ENCODE data around the gene POU4F1. TPM values are rescaled to one million over a fixed set of nuclear protein-coding genes. Genes with fewer than 3 reads are reported as not detected.

POU4F1 gene
- total and polyA plus RNA-seq, 3 experiments from 2014 or later, result 0.07 to 0.09 TPM; not detected in 1

- peaks cover 0 to 9% (median 3%) of the 10 kb centered on the region in 5 donors for H3K9me3 Mint-ChIP-seq
- Histone ChIP-seq H3K36me3 (ENCODE audit: insufficient read depth, low read length) (no peaks in the 10 kb centered on the region), H3K4me3 (ENCODE audit: low read length) (no peak overlapping the region), H3K4me1 (ENCODE audit: insufficient read depth, low read length) (peaks cover 35% of the 10 kb centered on the region), H3K27me3 (ENCODE audit: insufficient read depth, low read length, poor library complexity, severe bottlenecking) (peaks cover 88% of the 10 kb centered on the region), H3K27ac (ENCODE audit: low read depth, low read length) (no peak overlapping the region), H3K9me3 (ENCODE audit: low read length) (no peaks in the 10 kb centered on the region)
- peaks cover 84 to 88% of the 10 kb centered on the region in 2 donors for H3K27me3 Mint-ChIP-seq
- DNase-seq, result no peak
- H3K36me3 Mint-ChIP-seq, result no peaks in the 10 kb centered on the region
- POLR2A ChIA-PET, result no interaction called here
- peaks cover 46 to 73% (median 64%) of the 10 kb centered on the region in 3 donors for H3K4me1 Mint-ChIP-seq
- peak overlapping the region in 3 of 8 donors; percentile 38 to 69 (median 63) for H3K27ac Mint-ChIP-seq
- CTCF ChIA-PET, result no interaction called here
- peak overlapping the region in 2 of 7 donors; percentile 44 to 79 for H3K4me3 Mint-ChIP-seq
Measured at GRCh38 chr13:78604782-78605611, 1.6 kb upstream of the POU4F1 start.

GRCh38 chr13:78602561-78603239 is 652 bp downstream of the POU4F1 start:
- CTCF ChIA-PET, result no interaction called here
- DNase-seq, result no peak

GRCh38 chr13:78601874-78602560 is 1.3 kb downstream of the POU4F1 start:
- peak overlapping the region; percentile 74 to 90 (median 87) for H3K4me3 Mint-ChIP-seq
- CTCF ChIA-PET, result no interaction called here
- H3K9me3 Mint-ChIP-seq, result peaks cover 8 to 25% (median 20%) of the 10 kb centered on the region in 5 donors
- peaks cover 27 to 45% (median 42%) of the 10 kb centered on the region in 3 donors for H3K4me1 Mint-ChIP-seq
- H3K4me3 ChIP-seq (ENCODE audit: low read length), result peak overlapping the region; percentile 41
- no peak for DNase-seq
- no peak overlapping the region for H3K27ac ChIP-seq (ENCODE audit: low read depth, low read length)
- peaks cover 91% of the 10 kb centered on the region for H3K27me3 ChIP-seq (ENCODE audit: insufficient read depth, low read length, poor library complexity, severe bottlenecking)
- no peaks in the 10 kb centered on the region for H3K36me3 Mint-ChIP-seq
- peaks cover 16% of the 10 kb centered on the region for H3K4me1 ChIP-seq (ENCODE audit: insufficient read depth, low read length)
- POLR2A ChIA-PET, result no interaction called here
- no peaks in the 10 kb centered on the region for H3K9me3 ChIP-seq (ENCODE audit: low read length)
- H3K27me3 Mint-ChIP-seq, result peaks cover 84 to 88% of the 10 kb centered on the region in 2 donors
- H3K36me3 ChIP-seq (ENCODE audit: insufficient read depth, low read length), result no peaks in the 10 kb centered on the region
- H3K27ac Mint-ChIP-seq, result peak overlapping the region in 4 of 8 donors; percentile 17 to 77 (median 48)

More at GRCh38 chr13:78602561-78603239, 652 bp downstream of the POU4F1 start:
- POLR2A ChIA-PET, result no interaction called here
- Mint-ChIP-seq H3K36me3 (no peaks in the 10 kb centered on the region), H3K27ac (peak overlapping the region in 6 of 8 donors; percentile 17 to 77 (median 54)), H3K4me1 (peaks cover 31 to 52% (median 48%) of the 10 kb centered on the region in 3 donors), H3K4me3 (peak overlapping the region; percentile 74 to 90 (median 87)), H3K27me3 (peaks cover 84 to 88% of the 10 kb centered on the region in 2 donors), H3K9me3 (peaks cover 5 to 18% (median 13%) of the 10 kb centered on the region in 5 donors)
- Histone ChIP-seq H3K4me3 (ENCODE audit: low read length) (peak overlapping the region; percentile 41), H3K9me3 (ENCODE audit: low read length) (no peaks in the 10 kb centered on the region), H3K36me3 (ENCODE audit: insufficient read depth, low read length) (no peaks in the 10 kb centered on the region), H3K27ac (ENCODE audit: low read depth, low read length) (no peak overlapping the region), H3K4me1 (ENCODE audit: insufficient read depth, low read length) (peaks cover 22% of the 10 kb centered on the region), H3K27me3 (ENCODE audit: insufficient read depth, low read length, poor library complexity, severe bottlenecking) (peaks cover 91% of the 10 kb centered on the region)

- Histone ChIP-seq H3K9me3 (ENCODE audit: low read length) (no peaks in the 10 kb centered on the region), H3K27me3 (ENCODE audit: insufficient read depth, low read length, poor library complexity, severe bottlenecking) (peaks cover 88% of the 10 kb centered on the region), H3K36me3 (ENCODE audit: insufficient read depth, low read length) (no peaks in the 10 kb centered on the region), H3K4me1 (ENCODE audit: insufficient read depth, low read length) (peaks cover 16% of the 10 kb centered on the region), H3K27ac (ENCODE audit: low read depth, low read length) (no peak overlapping the region), H3K4me3 (ENCODE audit: low read length) (no peak overlapping the region)
- H3K4me1 Mint-ChIP-seq, result peaks cover 24 to 38% (median 35%) of the 10 kb centered on the region in 3 donors
- peak in 1 of 5 donors; percentile 48 for DNase-seq
- H3K4me3 Mint-ChIP-seq, result peak overlapping the region; percentile 43 to 76 (median 64)
- POLR2A ChIA-PET, result no interaction called here
- H3K27me3 Mint-ChIP-seq, result peaks cover 84% of the 10 kb centered on the region in 2 donors
- peak overlapping the region in 2 of 8 donors; percentile 7 to 45 for H3K27ac Mint-ChIP-seq
- no peaks in the 10 kb centered on the region for H3K36me3 Mint-ChIP-seq
- peaks cover 8 to 29% (median 22%) of the 10 kb centered on the region in 5 donors for H3K9me3 Mint-ChIP-seq
- CTCF ChIA-PET, result no interaction called here
Measured at GRCh38 chr13:78601124-78601873, 2.1 kb downstream of the POU4F1 start.

- Mint-ChIP-seq H3K9me3 (peaks cover 8 to 33% (median 25%) of the 10 kb centered on the region in 5 donors), H3K27ac (peak overlapping the region in 2 of 8 donors; percentile 39 to 73), H3K36me3 (no peaks in the 10 kb centered on the region), H3K4me3 (peak overlapping the region; percentile 43 to 76 (median 64)), H3K4me1 (peaks cover 23 to 42% (median 37%) of the 10 kb centered on the region in 3 donors), H3K27me3 (peaks cover 78 to 83% of the 10 kb centered on the region in 2 donors)
- POLR2A ChIA-PET, result no interaction called here
- CTCF ChIA-PET, result no interaction called here
- no peak for DNase-seq
- H3K36me3 ChIP-seq (ENCODE audit: insufficient read depth, low read length), result no peaks in the 10 kb centered on the region
- peaks cover 87% of the 10 kb centered on the region for H3K27me3 ChIP-seq (ENCODE audit: insufficient read depth, low read length, poor library complexity, severe bottlenecking)
- no peaks in the 10 kb centered on the region for H3K9me3 ChIP-seq (ENCODE audit: low read length)
- H3K4me1 ChIP-seq (ENCODE audit: insufficient read depth, low read length), result peaks cover 16% of the 10 kb centered on the region
- H3K4me3 ChIP-seq (ENCODE audit: low read length), result no peak overlapping the region
- no peak overlapping the region for H3K27ac ChIP-seq (ENCODE audit: low read depth, low read length)
Measured at GRCh38 chr13:78600280-78600883, 3.0 kb downstream of the POU4F1 start.

GRCh38 chr13:78599645-78600279 is 3.6 kb downstream of the POU4F1 start:
- DNase-seq, result no peak
- peaks cover 87% of the 10 kb centered on the region for H3K27me3 ChIP-seq (ENCODE audit: insufficient read depth, low read length, poor library complexity, severe bottlenecking)
- Mint-ChIP-seq H3K4me3 (peak overlapping the region in 3 of 7 donors; percentile 19 to 69 (median 66)), H3K9me3 (peaks cover 14 to 37% (median 30%) of the 10 kb centered on the region in 5 donors), H3K36me3 (no peaks in the 10 kb centered on the region), H3K27ac (peak overlapping the region in 2 of 8 donors; percentile 39 to 73), H3K27me3 (peaks cover 78 to 83% of the 10 kb centered on the region in 2 donors), H3K4me1 (peaks cover 25 to 44% (median 41%) of the 10 kb centered on the region in 3 donors)
- H3K4me1 ChIP-seq (ENCODE audit: insufficient read depth, low read length), result peaks cover 16% of the 10 kb centered on the region
- no peaks in the 10 kb centered on the region for H3K9me3 ChIP-seq (ENCODE audit: low read length)
- H3K36me3 ChIP-seq (ENCODE audit: insufficient read depth, low read length), result no peaks in the 10 kb centered on the region
- ChIA-PET POLR2A (no interaction called here), CTCF (no interaction called here)
- no peak overlapping the region for H3K27ac ChIP-seq (ENCODE audit: low read depth, low read length)
- H3K4me3 ChIP-seq (ENCODE audit: low read length), result no peak overlapping the region

Data from CD8-positive, alpha-beta memory T cell (primary cell).